Myocyte (in vitro differentiated cells): Measurements from ENCODE around the gene TACR1. TPM values are rescaled to one million over a fixed set of nuclear protein-coding genes. Genes with fewer than 3 reads are reported as not detected.
"Not testable (repeated sequence)": the region's sequence is repeated elsewhere in the genome, so short reads cannot be mapped to it uniquely, and the experiment has no call there.

ENCODE experiments used
- DNase-seq: peaks from one replicate; pipeline ENCODE4 v3.0.0-alpha.2; 2012; ENCODE audit warnings: low read depth
- total RNA-seq: library from RNA; depleted of rRNA; stranded (reverse); fragments of >200 nt; gene quantifications from 2 replicates; pipeline ENCODE4 v1.2.3, GENCODE V29; 2014

TACR1 gene
- total RNA-seq, 1 donor from 2014 or later: not detected

GRCh38 chr2:75146606-75147332 lies 52.6 kb downstream of the TACR1 start:
- no peak for DNase-seq

- DNase-seq: not testable (repeated sequence)
Measured at GRCh38 chr2:75146221-75146605, 53.1 kb downstream of the TACR1 start.

GRCh38 chr2:75142081-75142480 lies 57.2 kb downstream of the TACR1 start:
- DNase-seq: no peak

- DNase-seq: no peak
Measured at GRCh38 chr2:75140288-75140687, 59.0 kb downstream of the TACR1 start.

- DNase-seq: no peak
Measured at GRCh38 chr2:75139171-75139570, 60.1 kb downstream of the TACR1 start.

- no peak for DNase-seq
Measured at GRCh38 chr2:75138528-75138927, 60.8 kb downstream of the TACR1 start.

GRCh38 chr2:75135776-75136400 lies 63.4 kb downstream of the TACR1 start:
- DNase-seq: no peak

- DNase-seq: no peak
Measured at GRCh38 chr2:75134860-75135259, 64.5 kb downstream of the TACR1 start.

GRCh38 chr2:75133621-75134570 lies 65.4 kb downstream of the TACR1 start:
- DNase-seq: no peak

- DNase-seq: no peak
Measured at GRCh38 chr2:75130171-75130570, 69.1 kb downstream of the TACR1 start.

- DNase-seq: no peak
Measured at GRCh38 chr2:75123876-75124275, 75.4 kb downstream of the TACR1 start.

GRCh38 chr2:75113231-75113869 lies 86.0 kb downstream of the TACR1 start:
- no peak for DNase-seq

GRCh38 chr2:75108937-75109482 lies 90.3 kb downstream of the TACR1 start:
- DNase-seq: peak; percentile 51

GRCh38 chr2:75102011-75102410 lies 97.3 kb downstream of the TACR1 start:
- no peak for DNase-seq

- DNase-seq: no peak
Measured at GRCh38 chr2:75100801-75101151, 98.5 kb downstream of the TACR1 start.

- peak; percentile 74 for DNase-seq
Measured at GRCh38 chr2:75100011-75100800, 99.1 kb downstream of the TACR1 start.

GRCh38 chr2:75099521-75099922 lies 99.8 kb downstream of the TACR1 start:
- no peak for DNase-seq

GRCh38 chr2:75098856-75099255 lies 100.5 kb downstream of the TACR1 start:
- DNase-seq: peak; percentile 61

- DNase-seq: no peak
Measured at GRCh38 chr2:75097831-75098230, 101.5 kb downstream of the TACR1 start.

- no peak for DNase-seq
Measured at GRCh38 chr2:75094405-75094804, 104.9 kb downstream of the TACR1 start.
